ENCODE measurements around the gene CCDC154. TPM values are rescaled to one million over a fixed set of nuclear protein-coding genes. Genes with fewer than 3 reads are reported as not detected.

The CCDC154 gene
- total RNA-seq, 1 donor from 2014 or later, result not detected

DNA sequence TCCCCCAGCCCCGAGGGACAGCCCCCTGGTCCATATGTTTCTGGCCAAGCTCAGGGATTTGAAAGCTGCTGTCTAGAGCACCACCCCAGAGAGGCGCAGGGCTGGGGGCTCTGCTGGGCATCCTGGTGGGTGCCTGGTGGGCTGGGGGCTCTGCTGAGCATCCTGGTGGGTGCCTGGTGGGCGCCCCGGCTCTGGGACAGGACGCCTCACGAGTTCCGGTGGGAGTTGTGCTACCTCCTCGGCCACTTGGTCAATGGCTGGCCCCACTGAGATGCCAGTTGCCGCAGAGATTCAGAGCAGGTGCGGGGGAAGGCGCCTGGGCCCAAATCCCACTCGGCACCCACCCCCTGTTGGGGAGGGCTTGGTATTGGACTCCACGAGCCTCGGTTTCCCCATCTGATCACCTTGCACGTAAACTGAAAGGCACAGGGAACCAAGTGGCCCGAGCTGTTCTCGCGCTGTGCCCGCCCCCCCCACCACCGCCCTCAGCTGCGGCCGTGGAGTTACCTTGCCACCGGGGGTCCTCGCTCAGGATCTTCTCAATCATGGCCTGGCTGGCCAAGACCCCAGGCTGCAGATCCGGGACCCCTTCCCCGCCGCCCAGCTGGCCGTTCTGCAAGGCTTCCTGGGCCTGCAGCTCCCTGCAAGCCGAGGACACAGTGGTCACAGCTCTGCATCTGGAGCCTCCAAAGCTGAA lies 43.1 kb downstream of the CCDC154 start:
- no peak for DNase-seq (ENCODE audit: low spot score)
- Mint-ChIP-seq H3K36me3 (peaks cover 5% of the 10 kb centered on the region), H3K27ac (no peak overlapping the region), H3K27me3 (ENCODE audit: insufficient read depth, low read depth) (peaks cover 6% of the 10 kb centered on the region), H3K4me1 (no peaks in the 10 kb centered on the region), H3K9me3 (no peaks in the 10 kb centered on the region), H3K4me3 (no peak overlapping the region)
- H3K27ac ChIP-seq, result no peak overlapping the region
- H3K4me1 ChIP-seq, result no peaks in the 10 kb centered on the region
- peaks cover 8% of the 10 kb centered on the region for H3K79me2 ChIP-seq (ENCODE audit: low read depth)
- no peak overlapping the region for H2AFZ ChIP-seq (replicated peaks)
- H3K4me3 ChIP-seq, result no peak overlapping the region
- no peak for TF ChIP-seq EZH2 (IDR thresholded peaks at IDR 0.05)
- TF ChIP-seq, protein P1, sequence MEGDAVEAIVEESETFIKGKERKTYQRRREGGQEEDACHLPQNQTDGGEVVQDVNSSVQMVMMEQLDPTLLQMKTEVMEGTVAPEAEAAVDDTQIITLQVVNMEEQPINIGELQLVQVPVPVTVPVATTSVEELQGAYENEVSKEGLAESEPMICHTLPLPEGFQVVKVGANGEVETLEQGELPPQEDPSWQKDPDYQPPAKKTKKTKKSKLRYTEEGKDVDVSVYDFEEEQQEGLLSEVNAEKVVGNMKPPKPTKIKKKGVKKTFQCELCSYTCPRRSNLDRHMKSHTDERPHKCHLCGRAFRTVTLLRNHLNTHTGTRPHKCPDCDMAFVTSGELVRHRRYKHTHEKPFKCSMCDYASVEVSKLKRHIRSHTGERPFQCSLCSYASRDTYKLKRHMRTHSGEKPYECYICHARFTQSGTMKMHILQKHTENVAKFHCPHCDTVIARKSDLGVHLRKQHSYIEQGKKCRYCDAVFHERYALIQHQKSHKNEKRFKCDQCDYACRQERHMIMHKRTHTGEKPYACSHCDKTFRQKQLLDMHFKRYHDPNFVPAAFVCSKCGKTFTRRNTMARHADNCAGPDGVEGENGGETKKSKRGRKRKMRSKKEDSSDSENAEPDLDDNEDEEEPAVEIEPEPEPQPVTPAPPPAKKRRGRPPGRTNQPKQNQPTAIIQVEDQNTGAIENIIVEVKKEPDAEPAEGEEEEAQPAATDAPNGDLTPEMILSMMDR (IDR thresholded peaks at IDR 0.05), result no peak
- TF ChIP-seq EZH2phosphoT487 (IDR thresholded peaks at IDR 0.05), result no peak
- no peaks in the 10 kb centered on the region for H3K36me3 ChIP-seq
- no peaks in the 10 kb centered on the region for H3K9me3 ChIP-seq (ENCODE audit: low read depth)
- no peak overlapping the region for H3K9ac ChIP-seq
- H3K27me3 ChIP-seq, result no peaks in the 10 kb centered on the region
- no peaks in the 10 kb centered on the region for H3F3A ChIP-seq (ENCODE audit: low read depth)
- H3K4me2 ChIP-seq, result no peak overlapping the region
- peaks cover 5% of the 10 kb centered on the region for H4K20me1 ChIP-seq (ENCODE audit: low read depth)

DNA sequence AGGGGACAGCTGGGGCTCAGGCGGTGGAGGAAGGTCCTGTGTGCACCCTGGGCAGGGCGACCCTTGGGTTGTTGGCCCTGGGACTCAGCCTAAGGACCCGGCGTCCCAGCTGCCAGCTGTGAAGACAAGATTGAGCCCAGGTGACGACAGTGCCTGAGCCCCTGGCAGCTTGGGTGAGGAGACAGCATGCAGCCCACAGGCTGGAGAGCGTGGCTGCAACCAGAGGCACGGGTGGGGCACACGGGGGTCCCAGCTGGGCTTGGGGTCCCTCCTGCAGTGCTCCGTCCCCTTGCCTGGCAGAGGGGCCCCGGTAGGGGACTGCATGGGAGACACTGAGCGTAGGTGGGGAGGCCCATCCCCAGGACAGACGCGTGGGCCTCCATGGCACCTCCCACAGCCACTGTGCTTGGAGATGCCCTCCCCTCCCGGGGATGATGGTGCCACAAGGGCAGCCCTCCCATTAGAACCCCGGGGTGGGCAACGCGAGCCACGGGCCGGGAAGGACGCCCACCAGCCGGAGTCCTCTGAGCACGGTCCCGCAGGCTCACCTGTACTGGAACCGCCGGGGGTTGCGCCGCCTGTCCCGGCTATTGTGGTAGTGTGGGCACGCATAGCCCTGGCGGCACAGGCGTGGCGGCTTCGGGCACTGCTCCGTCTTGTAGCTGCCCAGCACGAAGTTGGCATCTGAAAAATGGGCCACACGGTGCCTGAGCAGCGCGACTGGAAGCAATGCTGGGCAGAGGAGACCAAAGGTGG lies 45.4 kb downstream of the CCDC154 start:
- no peak overlapping the region for H3K27ac Mint-ChIP-seq

GRCh38 chr16:1398351-1398750 lies 46.0 kb downstream of the CCDC154 start:
- Histone ChIP-seq H3K4me3 (no peak overlapping the region), H2AFZ (replicated peaks) (no peak overlapping the region), H3K27ac (no peak overlapping the region), H3K27me3 (no peaks in the 10 kb centered on the region), H3K9ac (no peak overlapping the region), H3K36me3 (no peaks in the 10 kb centered on the region), H3F3A (ENCODE audit: low read depth) (no peaks in the 10 kb centered on the region), H3K4me2 (no peak overlapping the region), H4K20me1 (ENCODE audit: low read depth) (no peaks in the 10 kb centered on the region), H3K79me2 (ENCODE audit: low read depth) (no peaks in the 10 kb centered on the region), H3K4me1 (no peaks in the 10 kb centered on the region), H3K9me3 (ENCODE audit: low read depth) (no peaks in the 10 kb centered on the region)
- no peak overlapping the region for H3K4me3 Mint-ChIP-seq
- no peak for DNase-seq (ENCODE audit: low spot score)
- no peaks in the 10 kb centered on the region for H3K4me1 Mint-ChIP-seq
- H3K9me3 Mint-ChIP-seq, result no peaks in the 10 kb centered on the region
- peaks cover 5% of the 10 kb centered on the region for H3K27me3 Mint-ChIP-seq (ENCODE audit: insufficient read depth, low read depth)
- no peak overlapping the region for H3K27ac Mint-ChIP-seq
- H3K36me3 Mint-ChIP-seq, result peaks cover 3% of the 10 kb centered on the region
- TF ChIP-seq, protein P1 (IDR thresholded peaks at IDR 0.05), result no peak
- TF ChIP-seq EZH2 (IDR thresholded peaks at IDR 0.05) (no peak), EZH2phosphoT487 (IDR thresholded peaks at IDR 0.05) (no peak)

More for the DNA sequence above, 45.4 kb downstream of the CCDC154 start:
- no peaks in the 10 kb centered on the region for H3K4me1 ChIP-seq
- H3K4me2 ChIP-seq, result no peak overlapping the region
- no peak overlapping the region for H2AFZ ChIP-seq (replicated peaks)
- Mint-ChIP-seq H3K4me1 (no peaks in the 10 kb centered on the region), H3K9me3 (no peaks in the 10 kb centered on the region), H3K27me3 (ENCODE audit: insufficient read depth, low read depth) (peaks cover 6% of the 10 kb centered on the region), H3K36me3 (peaks cover 5% of the 10 kb centered on the region), H3K4me3 (no peak overlapping the region)
- H3K9ac ChIP-seq, result no peak overlapping the region
- H3K9me3 ChIP-seq (ENCODE audit: low read depth), result no peaks in the 10 kb centered on the region
- no peaks in the 10 kb centered on the region for H3K79me2 ChIP-seq (ENCODE audit: low read depth)
- H3K36me3 ChIP-seq, result no peaks in the 10 kb centered on the region
- DNase-seq (ENCODE audit: low spot score), result no peak
- H3F3A ChIP-seq (ENCODE audit: low read depth), result no peaks in the 10 kb centered on the region
- TF ChIP-seq, protein P1 (IDR thresholded peaks at IDR 0.05), result no peak
- TF ChIP-seq EZH2 (IDR thresholded peaks at IDR 0.05) (no peak), EZH2phosphoT487 (IDR thresholded peaks at IDR 0.05) (no peak)
- peaks cover 3% of the 10 kb centered on the region for H4K20me1 ChIP-seq (ENCODE audit: low read depth)
- H3K27ac ChIP-seq, result no peak overlapping the region
- H3K27me3 ChIP-seq, result no peaks in the 10 kb centered on the region
- H3K4me3 ChIP-seq, result no peak overlapping the region
